Measurements from ENCODE around the gene ZW10.

Gene ZW10

GRCh38 chr11:113781682-113782081, 8.2 kb upstream of the ZW10 start:
- no peak overlapping the region for H3K9ac ChIP-seq (ENCODE audit: low read length)
- no peaks in the 10 kb centered on the region for H3K9me2 ChIP-seq (replicated peaks; ENCODE audit: insufficient read depth, low read length)
- H3K27ac ChIP-seq (ENCODE audit: low read depth, low read length), result no peak overlapping the region
- no peak overlapping the region for H3K4me3 ChIP-seq (ENCODE audit: insufficient read depth, low read length, poor library complexity, severe bottlenecking)
- H3K9me3 ChIP-seq (ENCODE audit: insufficient read depth, low read length), result no peaks in the 10 kb centered on the region
- no peaks in the 10 kb centered on the region for H3K79me2 ChIP-seq (ENCODE audit: insufficient read depth, low read length)
- no peaks in the 10 kb centered on the region for H3K36me3 ChIP-seq (ENCODE audit: low read length)
- no peak for TF ChIP-seq EZH2phosphoT487 (conservative IDR thresholded peaks at IDR 0.05; ENCODE audit: low read length)
- no peak for TF ChIP-seq CTCF (IDR thresholded peaks at IDR 0.05; ENCODE audit: insufficient read depth, low read length, poor library complexity, severe bottlenecking)
- H3F3A ChIP-seq (ENCODE audit: insufficient read depth), result no peaks in the 10 kb centered on the region
- no peak overlapping the region for H3K4me2 ChIP-seq (ENCODE audit: low read depth, low read length, poor library complexity, severe bottlenecking)
- H3K27me3 ChIP-seq (ENCODE audit: low read length), result no peaks in the 10 kb centered on the region
- no peak overlapping the region for H2AFZ ChIP-seq (ENCODE audit: low read depth, low read length, severe bottlenecking)
- H4K20me1 ChIP-seq (ENCODE audit: low read depth, low read length), result no peaks in the 10 kb centered on the region

GRCh38 chr11:113779496-113779895, 6.0 kb upstream of the ZW10 start, which contains the start of gene CLDN25:
TSS of gene CLDN25 (plus strand) at chr11:113779796. CDS start at chr11:113779796, 0 bp downstream.
- Histone ChIP-seq H3K27me3 (ENCODE audit: low read length) (no peaks in the 10 kb centered on the region), H3K4me3 (ENCODE audit: insufficient read depth, low read length, poor library complexity, severe bottlenecking) (no peak within 1 kb of the TSS), H3K27ac (ENCODE audit: low read depth, low read length) (no peak within 1 kb of the TSS), H2AFZ (ENCODE audit: low read depth, low read length, severe bottlenecking) (no peak within 1 kb of the TSS), H3K9me2 (replicated peaks; ENCODE audit: insufficient read depth, low read length) (no peaks in the 10 kb centered on the region), H3K79me2 (ENCODE audit: insufficient read depth, low read length) (no peaks in the 10 kb centered on the region), H3K4me2 (ENCODE audit: low read depth, low read length, poor library complexity, severe bottlenecking) (no peak within 1 kb of the TSS), H3K36me3 (ENCODE audit: low read length) (no peaks in the 10 kb centered on the region), H3F3A (ENCODE audit: insufficient read depth) (no peaks in the 10 kb centered on the region), H3K9me3 (ENCODE audit: insufficient read depth, low read length) (no peaks in the 10 kb centered on the region), H4K20me1 (ENCODE audit: low read depth, low read length) (no peaks in the 10 kb centered on the region), H3K9ac (ENCODE audit: low read length) (no peak within 1 kb of the TSS)
- TF ChIP-seq CTCF (IDR thresholded peaks at IDR 0.05; ENCODE audit: insufficient read depth, low read length, poor library complexity, severe bottlenecking), result no peak
- TF ChIP-seq EZH2phosphoT487 (conservative IDR thresholded peaks at IDR 0.05; ENCODE audit: low read length), result no peak

- no peaks in the 10 kb centered on the region for H3K36me3 ChIP-seq (ENCODE audit: low read length)
- H3K4me3 ChIP-seq (ENCODE audit: insufficient read depth, low read length, poor library complexity, severe bottlenecking), result no peak overlapping the region
- H3K4me2 ChIP-seq (ENCODE audit: low read depth, low read length, poor library complexity, severe bottlenecking), result no peak overlapping the region
- H3K9me3 ChIP-seq (ENCODE audit: insufficient read depth, low read length), result no peaks in the 10 kb centered on the region
- H3K9me2 ChIP-seq (replicated peaks; ENCODE audit: insufficient read depth, low read length), result no peaks in the 10 kb centered on the region
- H3K27ac ChIP-seq (ENCODE audit: low read depth, low read length), result no peak overlapping the region
- H3F3A ChIP-seq (ENCODE audit: insufficient read depth), result no peaks in the 10 kb centered on the region
- H3K9ac ChIP-seq (ENCODE audit: low read length), result no peak overlapping the region
- no peaks in the 10 kb centered on the region for H3K27me3 ChIP-seq (ENCODE audit: low read length)
- peaks cover 2% of the 10 kb centered on the region for H3K79me2 ChIP-seq (ENCODE audit: insufficient read depth, low read length)
- H4K20me1 ChIP-seq (ENCODE audit: low read depth, low read length), result no peaks in the 10 kb centered on the region
- H2AFZ ChIP-seq (ENCODE audit: low read depth, low read length, severe bottlenecking), result no peak overlapping the region
- TF ChIP-seq CTCF (IDR thresholded peaks at IDR 0.05; ENCODE audit: insufficient read depth, low read length, poor library complexity, severe bottlenecking) (no peak), EZH2phosphoT487 (conservative IDR thresholded peaks at IDR 0.05; ENCODE audit: low read length) (no peak)
These were observed 4.8 kb upstream of the ZW10 start for GRCh38 chr11:113778111-113778910.
